HFFc6 (cell line): ENCODE measurements around the gene PCNX3. TPM values are rescaled to one million over a fixed set of nuclear protein-coding genes. Genes with fewer than 3 reads are reported as not detected.

Source experiments
- DNase-seq: peaks from one replicate; pipeline ENCODE4 v3.0.0-alpha.2; 2018
- H3K27ac Mint-ChIP-seq: 2 replicates; pipeline ENCODE4 v1.8.0; 2020; ENCODE audit warnings: mild to moderate bottlenecking, mixed read lengths
- H3K27me3 Mint-ChIP-seq: 2 replicates; pipeline ENCODE4 v1.8.0; 2021; ENCODE audit warnings: mild to moderate bottlenecking, moderate library complexity, mixed read lengths; ENCODE audit not compliant: insufficient read depth
- H3K36me3 Mint-ChIP-seq: 2 replicates; pipeline ENCODE4 v1.8.0; 2021; ENCODE audit warnings: low read depth, mixed read lengths
- H3K4me1 Mint-ChIP-seq: 2 replicates; pipeline ENCODE4 v1.8.0; 2020; ENCODE audit warnings: low read depth, mixed read lengths
- H3K4me3 Mint-ChIP-seq: 2 replicates; pipeline ENCODE4 v1.8.0; 2020; ENCODE audit warnings: mild to moderate bottlenecking, moderate library complexity, mixed read lengths
- H3K9me3 Mint-ChIP-seq: 2 replicates; pipeline ENCODE4 v1.8.0; 2020; ENCODE audit warnings: mild to moderate bottlenecking, mixed read lengths
- long read RNA-seq: library from polyadenylated mRNA; unstranded; transcript quantifications from one replicate; pipeline ENCODE4 v2.0.0, GENCODE V29; 2019
- total RNA-seq, 6 experiments: library from RNA; stranded (reverse); fragmentation: NEBNext Ultra II Directional; extraction: Animal tissue kit (Norgen Biotek cat#: 25700); gene quantifications; 2 replicates in 1 of 6; 3 replicates in 5 of 6; pipeline ENCODE4 v1.2.3, GENCODE V29; 2021
- TF ChIP-seq, protein P1 (sequence below): fragments of 200-600 bp; sonication (generic); IDR thresholded peaks from 2 replicates; pipeline ENCODE4 v1.5.0; 2021; ENCODE audit warnings: antibody characterized with exemption, mild to moderate bottlenecking

PCNX3 gene
- 10 to 100 TPM; 51.5 to 66.7 (median 57.3) TPM for total RNA-seq
- long read RNA-seq, partial matches to known transcripts, result 7 of 9 reads
- long read RNA-seq, other reads (novel, unspliced or antisense), result 2 of 9 reads

DNA sequence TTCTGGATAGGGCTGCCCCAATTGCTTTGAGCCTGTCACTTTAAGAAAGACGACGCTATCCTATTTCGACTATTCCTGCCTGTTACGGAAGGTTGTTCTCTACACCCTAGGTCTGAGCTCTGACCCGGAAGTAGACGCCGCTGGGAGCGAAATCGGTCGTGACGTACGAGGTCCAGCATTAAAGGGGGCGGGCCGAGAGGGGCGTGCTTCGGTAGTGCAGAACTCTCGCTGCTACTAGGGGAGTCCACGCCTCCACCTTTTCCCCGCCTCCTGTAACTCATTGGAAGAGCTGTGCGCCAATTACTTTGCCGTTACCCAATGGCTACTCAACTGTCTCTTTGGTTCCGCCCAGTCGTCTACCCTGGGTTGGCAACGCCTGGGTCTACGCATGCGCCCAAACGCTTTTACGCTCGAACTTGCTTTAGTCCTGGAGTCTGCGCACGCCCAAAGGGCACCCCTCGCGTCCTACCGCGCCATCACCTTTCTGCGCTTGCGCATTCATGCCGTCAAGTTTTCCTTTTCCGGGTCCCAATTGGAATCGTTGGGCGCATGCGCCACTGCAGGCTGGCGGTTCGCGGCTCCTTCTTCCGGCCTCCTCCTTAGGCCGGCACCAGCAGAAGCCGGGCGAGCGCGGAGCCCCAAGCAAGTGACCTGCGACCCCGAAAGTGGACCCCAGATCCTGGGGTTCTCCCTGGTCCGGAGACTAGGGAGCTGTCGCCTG is at the start of gene PCNX3:
PCNX3 (plus strand) TSS at position 548 of the 721 bp plus-strand sequence. CDS start 536 bp downstream, outside the sequence.
- TF ChIP-seq, protein P1, sequence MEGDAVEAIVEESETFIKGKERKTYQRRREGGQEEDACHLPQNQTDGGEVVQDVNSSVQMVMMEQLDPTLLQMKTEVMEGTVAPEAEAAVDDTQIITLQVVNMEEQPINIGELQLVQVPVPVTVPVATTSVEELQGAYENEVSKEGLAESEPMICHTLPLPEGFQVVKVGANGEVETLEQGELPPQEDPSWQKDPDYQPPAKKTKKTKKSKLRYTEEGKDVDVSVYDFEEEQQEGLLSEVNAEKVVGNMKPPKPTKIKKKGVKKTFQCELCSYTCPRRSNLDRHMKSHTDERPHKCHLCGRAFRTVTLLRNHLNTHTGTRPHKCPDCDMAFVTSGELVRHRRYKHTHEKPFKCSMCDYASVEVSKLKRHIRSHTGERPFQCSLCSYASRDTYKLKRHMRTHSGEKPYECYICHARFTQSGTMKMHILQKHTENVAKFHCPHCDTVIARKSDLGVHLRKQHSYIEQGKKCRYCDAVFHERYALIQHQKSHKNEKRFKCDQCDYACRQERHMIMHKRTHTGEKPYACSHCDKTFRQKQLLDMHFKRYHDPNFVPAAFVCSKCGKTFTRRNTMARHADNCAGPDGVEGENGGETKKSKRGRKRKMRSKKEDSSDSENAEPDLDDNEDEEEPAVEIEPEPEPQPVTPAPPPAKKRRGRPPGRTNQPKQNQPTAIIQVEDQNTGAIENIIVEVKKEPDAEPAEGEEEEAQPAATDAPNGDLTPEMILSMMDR, result no peak
- peak within 1 kb of the TSS; percentile 96 for H3K4me3 Mint-ChIP-seq
- peak within 1 kb of the TSS; percentile 92 for H3K27ac Mint-ChIP-seq
- H3K9me3 Mint-ChIP-seq, result no peaks in the 10 kb centered on the region
- H3K4me1 Mint-ChIP-seq, result peaks cover 40% of the 10 kb centered on the region
- peaks cover 19% of the 10 kb centered on the region for H3K36me3 Mint-ChIP-seq
- DNase-seq, result peak; percentile 100
- H3K27me3 Mint-ChIP-seq, result peaks cover 2% of the 10 kb centered on the region

DNA sequence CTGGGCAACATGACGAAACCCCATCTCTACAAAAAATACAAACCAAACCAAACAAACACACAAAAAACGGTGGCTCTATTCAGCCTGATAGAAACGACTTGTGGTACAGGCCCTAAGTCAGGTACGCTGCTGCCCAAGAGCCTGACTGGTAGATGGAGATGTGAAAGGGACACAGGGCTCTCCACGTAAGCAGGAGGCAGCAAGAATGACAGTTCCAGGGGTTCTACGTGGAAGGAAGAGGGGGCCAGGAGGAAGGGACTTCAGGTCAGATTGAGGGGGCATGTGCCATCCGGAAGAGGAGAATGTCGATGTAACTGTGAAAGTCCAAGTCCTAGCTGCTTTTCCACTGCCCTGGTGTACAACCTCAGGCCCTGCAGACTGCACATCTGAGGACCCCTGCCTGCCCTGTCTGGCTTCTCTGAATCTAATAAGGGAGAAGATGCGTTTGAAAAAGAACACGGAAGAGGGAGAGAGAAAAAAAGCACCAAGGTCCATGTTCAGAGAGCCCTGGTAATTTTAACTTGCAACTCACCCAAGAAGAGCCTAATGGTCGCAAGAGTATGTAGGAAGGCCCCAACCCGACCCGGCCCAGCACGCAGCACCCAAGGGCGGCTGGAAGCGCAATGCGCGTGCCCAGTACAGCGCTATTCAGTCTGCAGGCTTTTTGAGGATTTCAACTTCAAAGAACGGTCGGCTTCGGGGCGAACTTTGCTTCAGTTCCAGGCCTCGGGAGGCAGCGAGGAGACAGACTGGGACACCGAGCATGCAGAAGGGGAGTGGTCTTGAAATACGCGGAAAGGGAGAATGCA is 46.2 kb upstream of the PCNX3 start:
- Mint-ChIP-seq H3K4me3 (peak overlapping the region; percentile 100), H3K27ac (peak overlapping the region; percentile 96), H3K4me1 (peaks cover 60% of the 10 kb centered on the region), H3K9me3 (no peaks in the 10 kb centered on the region), H3K27me3 (peaks cover 12% of the 10 kb centered on the region), H3K36me3 (peaks cover 17% of the 10 kb centered on the region)
- no peak for DNase-seq
- TF ChIP-seq, protein P1, result no peak

DNA sequence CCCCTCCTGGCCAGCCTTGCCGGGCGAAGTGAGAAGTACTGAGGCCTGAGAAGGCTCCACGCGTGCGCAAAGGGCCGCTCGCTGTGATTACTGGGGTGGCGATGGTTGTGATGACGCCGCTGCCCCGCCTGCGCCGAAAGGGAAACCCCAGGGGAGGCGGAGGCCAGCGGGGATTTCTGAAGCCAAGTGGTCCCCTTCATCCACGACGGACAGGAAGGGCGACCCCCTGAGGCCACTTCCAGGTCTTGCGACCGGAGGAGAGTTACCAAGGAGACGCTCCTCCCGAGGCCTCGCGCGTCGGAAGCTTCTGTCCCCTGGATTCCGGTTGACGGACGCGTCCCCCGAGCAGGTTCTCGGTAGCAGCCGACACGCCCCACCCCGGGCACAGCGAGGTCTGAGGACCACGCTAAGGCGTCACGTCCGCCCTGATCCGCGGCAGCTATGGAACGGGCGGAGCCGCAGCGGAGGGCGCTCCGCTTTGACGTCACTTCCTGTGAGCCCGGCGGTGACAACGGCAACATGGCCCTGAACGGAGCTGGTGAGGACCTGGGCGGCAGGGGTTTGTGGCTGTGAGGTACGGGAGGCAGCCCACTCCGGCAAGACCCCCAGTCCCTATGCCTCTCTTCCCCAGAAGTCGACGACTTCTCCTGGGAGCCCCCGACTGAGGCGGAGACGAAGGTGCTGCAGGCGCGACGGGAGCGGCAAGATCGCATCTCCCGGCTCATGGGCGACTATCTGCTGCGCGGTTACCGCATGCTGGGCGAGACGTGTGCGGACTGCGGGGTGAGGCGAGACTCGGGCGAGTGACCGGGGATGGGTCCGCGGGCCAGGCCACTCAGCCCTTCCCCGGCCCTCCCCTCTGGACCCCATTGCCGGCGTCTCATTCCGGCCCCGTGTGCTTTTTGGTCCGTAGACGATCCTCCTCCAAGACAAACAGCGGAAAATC is 45.3 kb upstream of the PCNX3 start, which contains the start of gene ZNRD2:
ZNRD2 (plus strand) TSS at position 505 of the 946 bp plus-strand sequence; CDS start at position 520, 15 bp downstream.
- Mint-ChIP-seq H3K4me1 (peaks cover 68% of the 10 kb centered on the region), H3K9me3 (no peaks in the 10 kb centered on the region), H3K4me3 (peak within 1 kb of the TSS; percentile 100), H3K27ac (peak within 1 kb of the TSS; percentile 96), H3K27me3 (peaks cover 19% of the 10 kb centered on the region), H3K36me3 (peaks cover 17% of the 10 kb centered on the region)
- TF ChIP-seq, protein P1, result peak; percentile 84
- peak; percentile 99 for DNase-seq

DNA sequence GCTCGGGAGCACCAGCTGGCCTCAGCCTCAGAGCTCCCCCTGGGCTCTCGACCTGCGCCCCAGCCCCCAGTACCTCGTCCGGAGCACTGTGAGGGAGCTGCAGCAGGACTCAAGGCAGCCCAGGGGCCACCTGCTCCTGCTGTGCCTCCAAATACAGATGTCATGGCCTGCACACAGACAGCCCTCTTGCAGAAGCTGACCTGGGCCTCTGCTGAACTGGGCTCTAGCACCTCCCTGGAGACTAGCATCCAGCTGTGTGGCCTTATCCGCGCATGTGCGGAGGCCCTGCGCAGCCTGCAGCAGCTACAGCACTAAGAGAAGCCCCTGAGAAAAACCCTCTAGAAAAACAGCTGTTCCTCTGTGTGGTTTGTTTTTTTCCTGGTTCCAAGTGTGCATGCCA is 44.2 kb upstream of the PCNX3 start:
- Mint-ChIP-seq H3K9me3 (no peaks in the 10 kb centered on the region), H3K36me3 (peaks cover 17% of the 10 kb centered on the region), H3K27me3 (peaks cover 16% of the 10 kb centered on the region), H3K27ac (peak overlapping the region; percentile 96), H3K4me1 (peaks cover 63% of the 10 kb centered on the region), H3K4me3 (peak overlapping the region; percentile 100)
- no peak for DNase-seq
- TF ChIP-seq, protein P1, result no peak

DNA sequence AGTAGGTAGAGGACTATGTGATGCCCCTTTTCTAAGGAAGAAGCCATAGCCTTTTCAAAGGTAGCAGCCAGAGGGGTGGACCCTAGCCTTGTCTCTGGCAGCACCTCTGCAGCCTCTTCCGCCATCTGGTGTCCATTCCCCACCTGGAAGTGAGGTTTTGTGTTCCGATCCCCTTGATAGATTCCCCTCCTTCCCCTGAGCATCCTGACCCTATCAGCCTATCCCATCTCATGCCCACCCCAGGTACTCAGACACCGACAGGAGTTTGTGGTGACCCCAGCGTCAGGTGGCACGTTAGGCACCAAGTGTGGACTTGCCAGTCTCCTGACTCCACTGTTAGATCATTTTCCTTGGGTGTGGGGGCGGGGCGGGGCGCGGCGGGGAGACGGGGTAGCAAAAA is 43.6 kb upstream of the PCNX3 start:
- Mint-ChIP-seq H3K36me3 (peaks cover 17% of the 10 kb centered on the region), H3K4me3 (peak overlapping the region; percentile 100), H3K27me3 (peaks cover 16% of the 10 kb centered on the region), H3K27ac (peak overlapping the region; percentile 96), H3K4me1 (peaks cover 66% of the 10 kb centered on the region), H3K9me3 (no peaks in the 10 kb centered on the region)
- DNase-seq, result peak; percentile 46
- TF ChIP-seq, protein P1, result peak; percentile 58
